Measurements from ENCODE around the gene JADE3.
A peak's percentile ranks its signal among the peaks of the same experiment; 100 is the strongest.
"Not testable (repeated sequence)": the region's sequence is repeated elsewhere in the genome, so short reads cannot be mapped to it uniquely, and the experiment has no call there.

The JADE3 gene

GRCh38 chrX:46935295-46935694 is 23.1 kb downstream of the JADE3 start:
- no peak for DNase-seq

GRCh38 chrX:46938589-46938988 is 26.4 kb downstream of the JADE3 start:
- no peak for DNase-seq

- peak; percentile 43 for DNase-seq
Measured at GRCh38 chrX:46941341-46941740, 29.1 kb downstream of the JADE3 start.

GRCh38 chrX:46953137-46953527 is 40.9 kb downstream of the JADE3 start:
- no peak for DNase-seq

- DNase-seq = no peak
Measured at GRCh38 chrX:46953597-46953996, 41.4 kb downstream of the JADE3 start.

- DNase-seq = no peak
Measured at GRCh38 chrX:46954716-46955115, 42.5 kb downstream of the JADE3 start.

- DNase-seq = not testable (repeated sequence)
Measured at GRCh38 chrX:46956589-46956988, 44.4 kb downstream of the JADE3 start.

- no peak for DNase-seq
Measured at GRCh38 chrX:46957297-46957696, 45.1 kb downstream of the JADE3 start.

- no peak for DNase-seq
Measured at GRCh38 chrX:46959101-46959500, 46.9 kb downstream of the JADE3 start.

GRCh38 chrX:46959985-46960700 is 47.9 kb downstream of the JADE3 start:
- DNase-seq = no peak

- DNase-seq = no peak
Measured at GRCh38 chrX:46961097-46961496, 48.9 kb downstream of the JADE3 start.

- DNase-seq = no peak
Measured at GRCh38 chrX:46961574-46962283, 49.5 kb downstream of the JADE3 start.

- peak; percentile 40 for DNase-seq
Measured at GRCh38 chrX:46965125-46965758, 53.0 kb downstream of the JADE3 start.

- no peak for DNase-seq
Measured at GRCh38 chrX:46967547-46967946, 55.3 kb downstream of the JADE3 start.

GRCh38 chrX:46977046-46977445 is 64.8 kb downstream of the JADE3 start:
- not testable (repeated sequence) for DNase-seq

GRCh38 chrX:46978341-46979291 is 66.4 kb downstream of the JADE3 start:
- DNase-seq = peak; percentile 56

GRCh38 chrX:46984705-46985104 is 72.5 kb downstream of the JADE3 start:
- no peak for DNase-seq

GRCh38 chrX:46989548-46989947 is 77.3 kb downstream of the JADE3 start:
- no peak for DNase-seq

- no peak for DNase-seq
Measured at GRCh38 chrX:46991664-46992063, 79.4 kb downstream of the JADE3 start.

GRCh38 chrX:46992070-46992469 is 79.8 kb downstream of the JADE3 start:
- DNase-seq = no peak

GRCh38 chrX:46994096-46994495 is 81.9 kb downstream of the JADE3 start:
- no peak for DNase-seq

GRCh38 chrX:47012131-47012530 is 99.9 kb downstream of the JADE3 start:
- DNase-seq = no peak

GRCh38 chrX:47026198-47026597 is 114.0 kb downstream of the JADE3 start:
- DNase-seq = no peak

All from fibroblast of skin of abdomen (primary cell).